ENCODE data around the gene TAF9.
A peak's percentile ranks its signal among the peaks of the same experiment; 100 is the strongest.
"Not testable (repeated sequence)": the region's sequence is repeated elsewhere in the genome, so short reads cannot be mapped to it uniquely, and the experiment has no call there.

The TAF9 gene

DNA sequence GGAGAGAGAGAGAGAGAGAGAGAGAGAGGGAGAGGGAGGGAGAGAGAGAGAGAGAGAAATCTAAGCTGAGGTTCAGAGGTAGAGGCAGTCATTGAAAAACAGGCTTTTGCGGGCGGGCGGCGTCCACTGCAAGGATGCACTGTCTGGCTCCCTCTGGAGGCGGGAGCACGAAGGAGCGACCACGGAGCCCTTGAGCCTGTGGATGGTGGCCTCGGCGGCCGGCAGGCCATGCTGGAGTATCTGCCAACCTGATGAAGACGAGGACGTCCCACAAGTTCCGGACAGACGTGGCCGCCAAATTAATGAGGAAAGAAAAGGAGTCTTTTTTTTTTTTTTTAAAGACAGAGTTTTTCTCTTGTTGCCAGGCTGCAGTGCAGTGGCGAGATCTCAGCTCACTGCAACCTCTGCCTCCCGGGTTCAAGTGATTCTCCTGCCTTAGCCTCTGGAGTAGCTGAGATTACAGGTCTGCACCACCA lies 34.5 kb downstream of the TAF9 start:
- peak in 3 of 4 experiments; percentile 31 to 62 (median 59) for DNase-seq

DNA sequence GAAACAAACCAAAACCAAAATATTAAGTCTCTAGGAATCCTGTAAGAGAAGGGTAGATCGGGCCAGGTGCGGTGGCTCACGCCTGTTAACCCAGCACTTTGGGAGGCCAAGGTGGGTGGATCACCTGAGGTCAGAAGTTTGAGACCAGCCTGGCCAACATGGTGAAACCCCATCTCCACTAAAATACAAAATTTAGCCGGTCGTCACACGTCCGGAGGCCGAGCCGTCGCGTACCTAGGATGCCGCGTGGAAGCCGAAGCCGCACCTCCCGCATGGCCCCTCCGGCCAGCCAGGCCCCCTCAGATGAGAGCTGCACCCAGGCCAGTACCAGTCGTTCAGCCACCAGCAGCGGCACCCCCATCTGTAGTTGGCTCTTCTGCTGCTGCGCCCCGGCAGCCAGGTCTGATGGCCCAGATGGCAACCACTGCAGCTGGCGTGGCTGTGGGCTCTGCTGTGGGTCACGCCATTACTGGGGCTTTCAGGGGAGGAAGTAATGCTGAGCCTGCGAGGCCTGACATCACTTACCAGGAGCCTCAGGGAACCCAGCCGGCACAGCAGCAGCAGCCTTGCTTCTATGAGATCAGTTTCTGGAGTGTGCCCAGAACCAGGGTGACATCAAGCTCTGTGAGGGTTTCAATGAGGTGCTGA lies 35.5 kb downstream of the TAF9 start:
- not testable (repeated sequence) for DNase-seq

- DNase-seq, result no peak
Observed at GRCh38 chr5:69331528-69332445, 37.5 kb downstream of the TAF9 start.

DNA sequence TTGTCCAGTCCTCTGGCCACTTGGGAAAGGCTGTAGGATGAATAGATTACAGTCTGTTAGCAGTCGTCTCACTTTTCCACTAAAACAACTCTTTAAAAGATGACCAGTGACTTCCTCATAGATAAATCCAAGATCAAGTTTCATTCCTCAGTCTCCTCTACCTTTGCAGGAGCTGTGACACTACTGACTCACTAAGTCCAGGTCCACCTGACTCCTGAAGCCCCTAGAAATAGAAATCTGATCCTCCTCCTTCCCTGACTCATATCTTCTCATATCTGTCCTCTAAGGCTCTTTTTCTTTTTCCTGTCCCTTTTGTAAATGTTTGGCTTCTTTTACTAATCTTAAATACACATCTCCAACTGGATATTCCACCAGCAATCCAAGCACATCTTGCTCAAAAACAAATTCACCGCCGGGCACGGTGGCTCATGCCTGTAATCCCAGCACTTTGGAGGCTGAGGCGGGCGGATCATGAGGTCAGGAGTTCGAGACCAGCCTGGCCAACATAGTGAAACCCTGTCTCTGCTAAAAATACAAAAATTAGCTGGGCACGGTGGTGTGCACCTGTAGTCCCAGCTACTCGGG lies 39.3 kb downstream of the TAF9 start:
- no peak for DNase-seq

DNA sequence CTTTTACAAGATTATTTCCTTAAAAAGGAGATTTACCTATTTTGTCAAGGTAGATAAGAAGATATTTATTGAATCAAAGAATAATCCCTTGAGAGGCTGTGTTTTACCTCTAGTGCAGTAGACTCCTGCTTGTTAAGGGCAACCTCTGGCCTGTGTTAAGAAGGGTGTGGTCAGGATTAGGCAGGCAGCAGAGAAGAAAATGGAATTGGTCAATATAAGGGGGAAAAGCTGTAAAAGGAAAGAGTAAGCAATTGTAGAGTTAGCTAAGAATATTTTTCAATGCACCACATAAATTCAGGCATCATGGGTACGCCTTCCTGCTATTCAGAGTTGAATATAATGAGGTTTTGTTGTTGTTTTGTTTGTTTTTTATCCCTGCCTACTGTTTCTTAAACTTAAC lies 43.0 kb downstream of the TAF9 start:
- no peak for DNase-seq

DNA sequence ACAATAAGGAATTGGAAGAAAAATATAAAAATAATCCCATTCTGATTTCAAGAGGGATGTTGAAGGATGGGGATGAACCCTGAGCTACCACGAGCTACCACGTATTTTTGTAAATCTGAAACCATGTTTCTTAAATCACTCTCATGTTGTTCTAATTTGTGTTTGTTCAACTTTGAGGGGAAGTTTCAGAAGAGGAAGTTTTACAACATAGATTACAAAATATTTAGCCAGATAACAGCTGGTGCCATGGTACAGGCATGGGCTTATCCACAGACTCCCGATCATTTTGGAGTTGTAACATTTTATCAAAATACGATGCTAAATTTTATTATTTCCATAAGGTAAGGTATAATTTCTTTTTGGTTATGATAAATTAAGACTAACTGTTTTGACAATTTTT lies 51.9 kb downstream of the TAF9 start:
- DNase-seq, result no peak

DNA sequence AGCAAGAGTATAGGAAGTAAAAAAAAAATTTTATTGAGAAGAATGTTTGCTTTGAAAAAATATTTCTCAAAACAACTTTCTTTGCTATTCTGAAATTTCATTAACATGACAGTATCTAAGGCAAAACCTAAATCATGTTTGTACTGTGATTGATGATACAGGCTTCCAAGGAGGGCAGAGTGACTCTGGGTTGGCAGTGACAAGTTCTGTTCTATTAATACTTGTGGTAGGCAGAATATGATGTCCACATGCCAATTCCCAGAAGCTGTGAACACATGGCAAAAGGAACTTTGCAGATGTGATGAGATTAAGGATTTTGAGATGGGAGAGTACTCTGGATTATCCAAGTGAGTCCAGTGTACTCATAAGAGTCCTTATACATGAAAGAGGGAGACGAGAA lies 53.3 kb downstream of the TAF9 start:
- DNase-seq, result no peak
